GM10266 (cell line): ENCODE data around the gene KLK5.

Experiments
- DNase-seq: peaks from one replicate; pipeline ENCODE4 v3.0.0; 2012; ENCODE audit errors: extremely low spot score
- CTCF ChIP-seq: IDR thresholded peaks from 2 replicates; pipeline ENCODE4 v1.5.1; 2012; ENCODE audit warnings: mild to moderate bottlenecking, low read depth; ENCODE audit not compliant: control insufficient read depth, insufficient read depth; ENCODE audit errors: missing control alignments

Gene KLK5

GRCh38 chr19:50952910-50953309 is at the start of gene KLK5:
KLK5 (minus strand) TSS chr19:50953038; CDS start chr19:50952657, 381 bp downstream.
- DNase-seq, result no peak
- no peak for TF ChIP-seq CTCF

GRCh38 chr19:51002089-51002532 is 49.3 kb upstream of the KLK5 start:
- no peak for TF ChIP-seq CTCF
- no peak for DNase-seq

GRCh38 chr19:51001515-51001914 is 48.7 kb upstream of the KLK5 start, which contains the start of gene KLK8:
KLK8 (minus strand) TSS chr19:51001604; CDS start chr19:51001167, 437 bp downstream.
- TF ChIP-seq CTCF, result no peak
- no peak for DNase-seq

GRCh38 chr19:51000981-51001380 is 48.1 kb upstream of the KLK5 start:
- DNase-seq, result no peak
- no peak for TF ChIP-seq CTCF

- DNase-seq, result no peak
- no peak for TF ChIP-seq CTCF
These were observed 47.6 kb upstream of the KLK5 start for GRCh38 chr19:51000426-51000825.

- TF ChIP-seq CTCF, result no peak
- DNase-seq, result no peak
These were observed 45.8 kb upstream of the KLK5 start for GRCh38 chr19:50998686-50999085.

GRCh38 chr19:50998061-50998460 is 45.2 kb upstream of the KLK5 start:
- DNase-seq, result no peak
- no peak for TF ChIP-seq CTCF

GRCh38 chr19:50994129-50994528 is 41.3 kb upstream of the KLK5 start:
- no peak for TF ChIP-seq CTCF
- no peak for DNase-seq
